Parathyroid adenoma (tissue), 2 donors: ENCODE results near the gene ZFHX3.

Source experiments
- H2AFZ ChIP-seq: fragments of 300-600 bp; sonication (generic); one replicate; pipeline ENCODE4 v1.7.0; 2017; ENCODE audit warnings: antibody characterized with exemption, mild to moderate bottlenecking
- H3K27ac ChIP-seq: fragments of 300-600 bp; sonication (generic); one replicate; pipeline ENCODE4 v1.7.0; 2017
- H3K27me3 ChIP-seq: fragments of 300-600 bp; sonication (generic); one replicate; pipeline ENCODE4 v1.7.0; 2017; ENCODE audit warnings: low read length; ENCODE audit not compliant: control insufficient read depth, insufficient read depth
- H3K36me3 ChIP-seq: fragments of 300-600 bp; sonication (generic); one replicate; pipeline ENCODE4 v1.7.0; 2017; ENCODE audit warnings: low read length; ENCODE audit not compliant: control insufficient read depth, insufficient read depth
- H3K4me1 ChIP-seq: fragments of 300-600 bp; sonication (generic); one replicate; pipeline ENCODE4 v1.7.0; 2017; ENCODE audit warnings: control low read depth
- H3K4me2 ChIP-seq: fragments of 300-600 bp; sonication (generic); one replicate; pipeline ENCODE4 v1.7.0; 2017; ENCODE audit warnings: low read length
- H3K4me3 ChIP-seq: fragments of 300-600 bp; sonication (generic); one replicate; pipeline ENCODE4 v1.7.0; 2017; ENCODE audit warnings: low read depth, low read length
- H3K79me2 ChIP-seq: fragments of 300-600 bp; sonication (generic); one replicate; pipeline ENCODE4 v1.7.0; 2017; ENCODE audit warnings: control low read depth
- H3K9ac ChIP-seq: fragments of 300-600 bp; sonication (generic); one replicate; pipeline ENCODE4 v1.7.0; 2017; ENCODE audit warnings: mild to moderate bottlenecking
- H3K9me3 ChIP-seq: fragments of 300-600 bp; sonication (generic); one replicate; pipeline ENCODE4 v1.7.0; 2017; ENCODE audit warnings: low read length; ENCODE audit not compliant: control insufficient read depth
- CTCF ChIP-seq: fragments of 300-600 bp; sonication (generic); IDR thresholded peaks from one replicate; pipeline ENCODE4 v1.7.0; 2017; ENCODE audit warnings: antibody characterized with exemption, mild to moderate bottlenecking
- donor health status: primary hyperparathyroidism.

ZFHX3 gene

DNA sequence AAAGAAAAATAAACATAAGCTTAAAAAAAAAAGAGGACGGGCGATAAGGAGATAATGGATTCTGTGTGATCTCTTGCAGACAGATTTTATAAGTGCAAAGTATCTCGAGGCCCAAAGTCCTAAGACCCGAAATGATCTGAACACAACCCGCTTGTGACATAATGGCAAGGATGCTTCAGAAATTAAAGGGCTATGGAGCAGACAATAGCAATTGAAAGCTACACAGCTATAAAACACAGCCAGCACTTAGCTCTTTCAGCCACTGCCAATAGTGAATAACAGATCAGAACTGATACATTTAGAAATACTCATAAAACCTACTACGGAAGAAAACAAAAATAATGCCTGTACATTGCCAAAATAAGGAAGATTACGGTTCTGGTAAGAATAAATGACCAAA lies 117.5 kb downstream of the ZFHX3 start:
- Histone ChIP-seq H3K9ac (no peak overlapping the region), H3K4me1 (peaks cover 16% of the 10 kb centered on the region), H3K4me3 (no peak overlapping the region), H3K36me3 (no peaks in the 10 kb centered on the region), H3K4me2 (no peak overlapping the region), H2AFZ (no peak overlapping the region), H3K27me3 (no peaks in the 10 kb centered on the region), H3K27ac (no peak overlapping the region), H3K9me3 (no peaks in the 10 kb centered on the region), H3K79me2 (peaks cover 68% of the 10 kb centered on the region)
- TF ChIP-seq CTCF: no peak

DNA sequence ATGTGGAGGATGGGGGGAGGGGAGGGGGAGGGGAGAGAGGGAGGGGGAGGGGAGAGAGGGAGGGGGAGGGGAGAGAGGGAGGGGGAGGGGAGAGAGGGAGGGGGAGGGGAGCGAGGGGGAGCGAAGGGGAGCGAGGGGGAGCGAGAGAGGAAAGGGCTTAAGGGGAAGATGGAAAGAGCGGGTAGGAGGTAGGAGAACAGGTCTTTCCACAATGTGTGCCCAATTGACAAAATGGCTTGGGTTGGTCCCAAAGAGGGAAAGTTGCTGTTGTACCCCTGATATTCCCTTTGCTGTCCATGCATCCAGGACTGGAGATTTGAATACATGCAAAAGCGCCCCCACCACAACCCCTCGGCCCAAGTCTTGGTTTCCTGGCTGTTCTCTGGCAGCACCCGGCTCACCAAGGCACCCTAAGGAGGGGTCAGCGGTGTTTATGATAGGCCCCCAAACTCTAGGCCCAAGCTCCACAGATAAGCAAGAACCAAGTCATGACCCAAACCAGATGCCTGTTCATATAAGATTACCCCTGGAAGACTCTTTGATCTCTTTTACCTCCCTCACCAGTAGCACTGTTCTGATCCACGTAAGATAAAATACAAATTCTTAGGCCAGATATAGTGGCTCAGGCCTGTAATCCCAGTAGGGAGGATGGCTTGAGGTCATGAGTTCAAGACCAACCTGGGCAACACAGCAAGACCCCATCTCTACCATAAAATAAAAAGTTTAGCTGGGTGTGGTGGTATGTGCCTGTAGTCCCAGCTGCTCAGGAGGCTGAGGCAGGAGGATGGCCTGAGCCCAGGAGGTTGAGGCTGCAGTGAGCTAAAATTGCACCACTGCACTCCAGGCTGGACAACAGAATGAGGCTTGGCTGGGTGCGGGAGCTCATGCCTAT lies 119.6 kb downstream of the ZFHX3 start:
- no peaks in the 10 kb centered on the region for H3K9me3 ChIP-seq
- no peaks in the 10 kb centered on the region for H3K36me3 ChIP-seq
- H3K4me2 ChIP-seq: no peak overlapping the region
- H3K9ac ChIP-seq: no peak overlapping the region
- H2AFZ ChIP-seq: no peak overlapping the region
- H3K4me1 ChIP-seq: peaks cover 15% of the 10 kb centered on the region
- H3K27ac ChIP-seq: no peak overlapping the region
- no peaks in the 10 kb centered on the region for H3K27me3 ChIP-seq
- no peak overlapping the region for H3K4me3 ChIP-seq
- TF ChIP-seq CTCF: no peak
- peaks cover 66% of the 10 kb centered on the region for H3K79me2 ChIP-seq

GRCh38 chr16:72927199-72928089 lies 120.5 kb downstream of the ZFHX3 start:
- Histone ChIP-seq H3K79me2 (peaks cover 61% of the 10 kb centered on the region), H3K36me3 (no peaks in the 10 kb centered on the region), H3K4me3 (no peak overlapping the region), H3K9ac (no peak overlapping the region), H3K4me2 (no peak overlapping the region), H3K4me1 (peaks cover 11% of the 10 kb centered on the region), H3K27me3 (no peaks in the 10 kb centered on the region), H3K27ac (no peak overlapping the region), H2AFZ (no peak overlapping the region), H3K9me3 (no peaks in the 10 kb centered on the region)
- no peak for TF ChIP-seq CTCF

- H3K27ac ChIP-seq: no peak overlapping the region
- peaks cover 67% of the 10 kb centered on the region for H3K79me2 ChIP-seq
- no peaks in the 10 kb centered on the region for H3K27me3 ChIP-seq
- H3K4me3 ChIP-seq: no peak overlapping the region
- TF ChIP-seq CTCF: no peak
- peaks cover 4% of the 10 kb centered on the region for H3K4me1 ChIP-seq
- no peak overlapping the region for H2AFZ ChIP-seq
- no peaks in the 10 kb centered on the region for H3K36me3 ChIP-seq
- H3K9me3 ChIP-seq: no peaks in the 10 kb centered on the region
- H3K9ac ChIP-seq: no peak overlapping the region
- no peak overlapping the region for H3K4me2 ChIP-seq
Measured at GRCh38 chr16:72926177-72927070, 121.5 kb downstream of the ZFHX3 start.
